Natural killer cell (primary cell): Measurements from ENCODE around the gene SYMPK. TPM values are rescaled to one million over a fixed set of nuclear protein-coding genes. Genes with fewer than 3 reads are reported as not detected.

Source experiments
- ATAC-seq, 3 donors: fragments of 150-1000 bp in 2 of 3; fragments of 200-7000 bp in 1 of 3; cut with Tn5 transposase; 1 replicate in 1 of 3; 2 replicates in 2 of 3; pipeline ENCODE4 v1.10.0; 2021; ENCODE audit warnings: mild to moderate bottlenecking in 2 of 3, moderate library complexity in 2 of 3
- DNase-seq, 2 donors: peaks; one replicate each; pipeline versions ENCODE4 v3.0.0 to v3.0.0-alpha.2; 2013 to 2021; ENCODE audit warnings: mixed read lengths in 1 of 2
- H3K27ac ChIP-seq: one replicate; pipeline ENCODE4 v1.5.1; 2013; ENCODE audit warnings: mild to moderate bottlenecking, low read length
- H3K27me3 ChIP-seq: one replicate; pipeline ENCODE4 v1.6.1; 2013; ENCODE audit warnings: low read length; ENCODE audit not compliant: control insufficient read depth, insufficient read depth
- H3K36me3 ChIP-seq: one replicate; pipeline ENCODE4 v1.6.1; 2013; ENCODE audit warnings: low read length; ENCODE audit not compliant: control insufficient read depth, insufficient read depth
- H3K4me1 ChIP-seq: one replicate; pipeline ENCODE4 v1.6.1; 2013; ENCODE audit warnings: low read length; ENCODE audit not compliant: control insufficient read depth, insufficient read depth
- H3K4me3 ChIP-seq: one replicate; pipeline ENCODE4 v1.5.1; 2013; ENCODE audit warnings: low read length
- H3K9me3 ChIP-seq: one replicate; pipeline ENCODE4 v1.6.1; 2013; ENCODE audit warnings: low read length; ENCODE audit not compliant: control insufficient read depth, insufficient read depth
- H3K27ac Mint-ChIP-seq, 2 donors: one replicate each; pipeline ENCODE4 v1.8.0; 2022; ENCODE audit warnings: mild to moderate bottlenecking in 2 of 2, mixed read lengths in 2 of 2, moderate library complexity in 1 of 2
- H3K27me3 Mint-ChIP-seq, 2 donors: one replicate each; pipeline ENCODE4 v1.8.0; 2022; ENCODE audit warnings: low read depth in 2 of 2, mixed read lengths in 2 of 2
- H3K36me3 Mint-ChIP-seq: one replicate; pipeline ENCODE4 v1.8.0; 2022; ENCODE audit warnings: mixed read lengths
- H3K4me1 Mint-ChIP-seq, 2 donors: one replicate each; pipeline ENCODE4 v1.8.0; 2022; ENCODE audit warnings: mixed read lengths in 2 of 2
- H3K4me3 Mint-ChIP-seq: one replicate; pipeline ENCODE4 v1.8.0; 2022; ENCODE audit warnings: mild to moderate bottlenecking, moderate library complexity, mixed read lengths
- H3K9me3 Mint-ChIP-seq, 2 donors: one replicate each; pipeline ENCODE4 v1.8.0; 2022; ENCODE audit warnings: mixed read lengths in 2 of 2
- CTCF ChIP-seq: fragments of 200-600 bp; IDR thresholded peaks from one replicate; pipeline ENCODE4 v1.8.0; 2022; ENCODE audit warnings: antibody characterized with exemption
- WGBS: methylation state at CpG from one replicate; pipeline ENCODE4 v1.1.7; 2013; ENCODE audit warnings: missing lambda C conversion rate; ENCODE audit not compliant: insufficient coverage; 5-methylcytosine and 5-hydroxymethylcytosine counted together
- intact Hi-C: fragments of 100-400 bp; cut with micrococcal nuclease; formaldehyde crosslinking; loops from one replicate; pipeline ENCODE4 v1.14.2; 2022
- total RNA-seq, 4 donors: library from RNA; stranded (reverse); fragments of 120-200 nt in 1 of 4; gene quantifications; one replicate each; pipeline versions ENCODE4 v1.2.3 to v1.2.4, GENCODE V29; 2013 to 2022

SYMPK gene
- total RNA-seq, 3 donors from 2014 or later (not counting 1 experiment from before 2014, with no cell fraction given): 86.4 to 94.8 (median 86.7) TPM

GRCh38 chr19:45882652-45883585 is 20.0 kb upstream of the SYMPK start:
- Histone ChIP-seq H3K9me3 (no peaks in the 10 kb centered on the region), H3K4me3 (no peak overlapping the region), H3K27me3 (no peaks in the 10 kb centered on the region), H3K4me1 (peaks cover 37% of the 10 kb centered on the region), H3K27ac (no peak overlapping the region), H3K36me3 (no peaks in the 10 kb centered on the region)
- WGBS: 36% methylated on average over 46 of the region's 47 CpGs
- TF ChIP-seq CTCF: peak; percentile 98
- intact Hi-C loops: loop anchor here (1.0 to 2.0 kb wide), 2 partner anchors 66 to 112 kb away; no protein-coding TSS in a partner anchor
- H3K27ac Mint-ChIP-seq: peak overlapping the region; percentile 79 to 83
- H3K36me3 Mint-ChIP-seq: no peaks in the 10 kb centered on the region
- ATAC-seq (peak; percentile 52 to 65 (median 53)), DNase-seq (peak; percentile 87 to 93)
- peak overlapping the region; percentile 92 for H3K4me3 Mint-ChIP-seq
- H3K9me3 Mint-ChIP-seq: no peaks in the 10 kb centered on the region
- H3K4me1 Mint-ChIP-seq: peaks cover 17 to 38% of the 10 kb centered on the region in 2 donors
- H3K27me3 Mint-ChIP-seq: peaks cover 0 to 13% of the 10 kb centered on the region in 2 donors

- Mint-ChIP-seq H3K36me3 (no peaks in the 10 kb centered on the region), H3K4me1 (peaks cover 17 to 39% of the 10 kb centered on the region in 2 donors), H3K27me3 (peaks cover 0 to 14% of the 10 kb centered on the region in 2 donors), H3K27ac (no peak overlapping the region), H3K9me3 (no peaks in the 10 kb centered on the region), H3K4me3 (no peak overlapping the region)
- Histone ChIP-seq H3K27me3 (no peaks in the 10 kb centered on the region), H3K27ac (no peak overlapping the region), H3K4me1 (peaks cover 40% of the 10 kb centered on the region), H3K36me3 (no peaks in the 10 kb centered on the region), H3K9me3 (no peaks in the 10 kb centered on the region), H3K4me3 (no peak overlapping the region)
- ATAC-seq (no peak), DNase-seq (no peak)
- WGBS: 82% methylated on average over 4 of the region's 4 CpGs
- TF ChIP-seq CTCF: no peak
- intact Hi-C loops: loop anchor here (2.0 kb wide), 1 partner anchor 111 kb away; no protein-coding TSS in a partner anchor
Measured at GRCh38 chr19:45881909-45882528, 19.1 kb upstream of the SYMPK start.

- Histone ChIP-seq H3K4me1 (peaks cover 40% of the 10 kb centered on the region), H3K36me3 (no peaks in the 10 kb centered on the region), H3K9me3 (no peaks in the 10 kb centered on the region), H3K27ac (no peak overlapping the region), H3K27me3 (no peaks in the 10 kb centered on the region), H3K4me3 (no peak overlapping the region)
- H3K4me1 Mint-ChIP-seq: peaks cover 10 to 37% of the 10 kb centered on the region in 2 donors
- intact Hi-C loops: no loop called here
- H3K36me3 Mint-ChIP-seq: no peaks in the 10 kb centered on the region
- no peak for DNase-seq
- H3K4me3 Mint-ChIP-seq: no peak overlapping the region
- 91% methylated on average over 10 of the region's 10 CpGs for WGBS
- no peak overlapping the region for H3K27ac Mint-ChIP-seq
- ATAC-seq: no peak
- TF ChIP-seq CTCF: no peak
- no peaks in the 10 kb centered on the region for H3K9me3 Mint-ChIP-seq
- H3K27me3 Mint-ChIP-seq: peaks cover 0 to 16% of the 10 kb centered on the region in 2 donors
Measured at GRCh38 chr19:45881082-45881908, 18.3 kb upstream of the SYMPK start.
